ENCODE data around the gene BRD9.

Gene BRD9

DNA sequence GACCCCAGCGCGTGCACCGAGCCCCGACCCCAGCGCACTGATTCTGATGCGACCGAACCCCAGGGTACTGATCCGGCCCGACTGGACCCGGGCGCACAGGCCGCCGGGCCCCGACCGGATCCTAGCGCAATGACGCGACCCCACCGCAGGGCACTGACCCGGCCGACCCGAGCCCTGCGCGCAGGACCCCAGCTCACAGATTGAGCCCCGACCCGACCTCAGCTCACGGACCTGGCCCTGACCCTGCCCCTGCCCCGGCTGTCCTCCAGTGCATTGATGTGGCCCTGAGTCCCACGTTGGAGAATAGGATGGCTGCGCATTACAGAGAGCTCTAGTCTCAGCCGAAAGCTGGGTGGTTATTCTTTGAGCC is 521 bp upstream of the BRD9 start:
- H3K4me3 ChIP-seq (ENCODE audit: low read length) = peak overlapping the region; percentile 73
- DNase-seq (ENCODE audit: low read depth) = no peak
- TF ChIP-seq, protein P1, sequence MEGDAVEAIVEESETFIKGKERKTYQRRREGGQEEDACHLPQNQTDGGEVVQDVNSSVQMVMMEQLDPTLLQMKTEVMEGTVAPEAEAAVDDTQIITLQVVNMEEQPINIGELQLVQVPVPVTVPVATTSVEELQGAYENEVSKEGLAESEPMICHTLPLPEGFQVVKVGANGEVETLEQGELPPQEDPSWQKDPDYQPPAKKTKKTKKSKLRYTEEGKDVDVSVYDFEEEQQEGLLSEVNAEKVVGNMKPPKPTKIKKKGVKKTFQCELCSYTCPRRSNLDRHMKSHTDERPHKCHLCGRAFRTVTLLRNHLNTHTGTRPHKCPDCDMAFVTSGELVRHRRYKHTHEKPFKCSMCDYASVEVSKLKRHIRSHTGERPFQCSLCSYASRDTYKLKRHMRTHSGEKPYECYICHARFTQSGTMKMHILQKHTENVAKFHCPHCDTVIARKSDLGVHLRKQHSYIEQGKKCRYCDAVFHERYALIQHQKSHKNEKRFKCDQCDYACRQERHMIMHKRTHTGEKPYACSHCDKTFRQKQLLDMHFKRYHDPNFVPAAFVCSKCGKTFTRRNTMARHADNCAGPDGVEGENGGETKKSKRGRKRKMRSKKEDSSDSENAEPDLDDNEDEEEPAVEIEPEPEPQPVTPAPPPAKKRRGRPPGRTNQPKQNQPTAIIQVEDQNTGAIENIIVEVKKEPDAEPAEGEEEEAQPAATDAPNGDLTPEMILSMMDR (conservative IDR thresholded peaks at IDR 0.05; ENCODE audit: low read length) = no peak

DNA sequence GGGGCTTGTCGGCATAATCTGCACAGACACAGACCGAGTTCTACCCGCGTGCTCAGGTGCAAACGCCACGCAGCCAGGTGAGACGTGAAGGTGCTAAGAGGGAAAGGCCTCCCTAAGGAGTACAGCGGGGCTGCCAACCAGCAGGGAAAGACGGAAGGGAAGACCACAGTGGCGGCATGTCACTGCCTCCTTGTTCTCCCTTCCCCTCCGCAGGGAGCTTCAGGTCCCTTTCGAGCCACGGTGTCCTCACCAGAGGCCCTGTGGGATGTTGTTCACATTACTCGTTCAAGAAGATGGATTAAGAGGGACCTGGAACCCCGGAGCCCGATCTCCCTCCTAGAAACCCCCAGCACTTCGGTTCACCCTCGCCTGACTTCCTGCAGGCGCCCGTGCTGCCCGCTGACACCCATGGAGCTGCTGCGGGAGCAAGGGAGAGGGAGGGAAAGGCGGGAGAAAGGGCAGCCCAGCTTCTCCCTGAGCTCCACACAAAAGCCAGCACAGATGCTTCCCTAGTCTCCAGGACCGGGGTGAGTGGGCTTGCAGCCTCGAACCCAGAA is 686 bp downstream of the BRD9 start:
- DNase-seq (ENCODE audit: low read depth) = peak; percentile 18
- peak overlapping the region; percentile 97 for H3K4me3 ChIP-seq (ENCODE audit: low read length)
- TF ChIP-seq, protein P1 (conservative IDR thresholded peaks at IDR 0.05; ENCODE audit: low read length) = no peak

DNA sequence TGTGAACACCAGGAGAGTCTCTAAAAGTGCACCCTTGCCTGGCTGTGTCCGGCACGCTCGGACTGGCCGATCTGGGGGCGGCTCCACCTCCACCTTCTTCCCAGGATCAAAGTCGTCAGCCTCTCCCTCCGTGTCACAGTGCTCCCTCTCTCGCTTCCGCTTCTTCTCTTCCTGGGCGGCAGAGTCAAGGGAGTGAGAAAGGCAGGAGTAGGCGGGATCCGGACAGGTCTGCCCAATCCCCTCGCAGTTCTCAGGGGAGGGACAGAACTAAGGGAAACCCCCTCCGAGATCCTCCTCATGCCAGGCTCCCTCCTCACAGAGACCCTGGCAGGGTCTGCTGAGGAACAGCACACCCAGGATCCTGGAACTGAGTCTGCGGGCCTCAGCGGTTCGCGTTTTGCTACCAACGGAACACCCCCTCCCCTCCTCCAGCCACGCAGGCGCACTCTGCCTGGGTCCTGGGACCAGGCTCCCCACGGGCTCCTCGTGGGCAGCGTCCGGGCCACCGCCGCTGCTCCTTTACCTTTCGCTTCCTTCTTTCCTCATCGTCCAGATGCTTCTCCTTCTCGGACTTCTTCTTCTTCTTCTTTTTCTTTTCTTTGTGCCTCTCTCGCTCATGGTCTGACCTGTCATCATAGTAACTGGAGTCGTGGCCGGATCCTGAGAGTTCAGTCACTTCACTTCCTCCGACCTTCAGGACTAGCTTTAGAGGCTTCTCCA is 1.3 kb downstream of the BRD9 start:
- H3K4me3 ChIP-seq (ENCODE audit: low read length) = peak overlapping the region; percentile 97
- no peak for DNase-seq (ENCODE audit: low read depth)
- TF ChIP-seq, protein P1 (conservative IDR thresholded peaks at IDR 0.05; ENCODE audit: low read length) = no peak

DNA sequence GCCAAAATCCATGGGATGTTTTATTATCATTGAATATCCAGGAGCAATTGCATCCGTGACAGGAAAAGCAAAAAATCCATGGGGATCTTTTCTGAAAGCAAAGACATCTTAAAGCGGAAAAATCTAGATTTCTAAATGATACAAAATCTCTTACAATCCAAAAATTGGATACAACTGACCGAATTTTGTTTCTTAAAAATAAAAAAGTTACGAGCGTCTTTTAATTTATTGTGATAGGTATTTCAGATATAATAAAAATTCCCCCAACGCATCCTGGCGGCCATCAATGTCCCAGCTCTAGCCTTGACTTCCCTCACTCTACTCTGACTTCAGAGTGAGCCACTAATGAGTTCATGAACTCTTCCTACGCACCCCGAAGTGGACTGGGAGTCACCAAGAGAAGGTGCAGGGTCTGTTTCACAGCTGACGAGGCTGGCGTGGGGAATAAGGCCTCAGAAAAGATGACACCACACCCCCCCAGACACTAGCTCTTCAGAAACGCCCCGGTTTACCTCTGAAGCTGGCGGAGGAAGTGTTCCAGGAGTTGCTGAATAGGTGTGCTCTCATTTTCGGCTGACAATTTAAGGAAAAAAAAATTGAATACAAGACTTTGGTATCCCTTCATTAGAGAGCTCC is 3.4 kb downstream of the BRD9 start:
- H3K4me3 ChIP-seq (ENCODE audit: low read length) = no peak overlapping the region
- TF ChIP-seq, protein P1 (conservative IDR thresholded peaks at IDR 0.05; ENCODE audit: low read length) = no peak
- DNase-seq (ENCODE audit: low read depth) = no peak

DNA sequence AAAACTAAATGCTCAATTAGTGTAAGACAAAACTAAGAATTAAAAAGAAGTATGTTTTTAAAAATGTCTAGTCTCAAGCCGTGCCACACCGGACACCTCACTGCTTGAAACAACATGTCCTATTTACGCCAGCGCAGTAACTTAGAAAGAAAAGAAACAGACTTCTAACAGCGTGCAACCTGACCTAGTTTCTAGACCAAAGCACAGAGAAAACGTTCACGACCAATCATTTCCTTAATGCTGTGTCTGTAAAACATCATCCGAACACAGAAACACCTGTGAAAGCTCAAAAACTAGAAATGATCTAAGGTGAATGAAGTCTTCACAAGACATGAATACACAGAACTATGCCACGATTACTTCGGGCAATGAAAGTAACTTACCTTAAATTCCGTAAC is 4.0 kb downstream of the BRD9 start:
- TF ChIP-seq, protein P1 (conservative IDR thresholded peaks at IDR 0.05; ENCODE audit: low read length) = no peak
- H3K4me3 ChIP-seq (ENCODE audit: low read length) = no peak overlapping the region
- DNase-seq (ENCODE audit: low read depth) = no peak

DNA sequence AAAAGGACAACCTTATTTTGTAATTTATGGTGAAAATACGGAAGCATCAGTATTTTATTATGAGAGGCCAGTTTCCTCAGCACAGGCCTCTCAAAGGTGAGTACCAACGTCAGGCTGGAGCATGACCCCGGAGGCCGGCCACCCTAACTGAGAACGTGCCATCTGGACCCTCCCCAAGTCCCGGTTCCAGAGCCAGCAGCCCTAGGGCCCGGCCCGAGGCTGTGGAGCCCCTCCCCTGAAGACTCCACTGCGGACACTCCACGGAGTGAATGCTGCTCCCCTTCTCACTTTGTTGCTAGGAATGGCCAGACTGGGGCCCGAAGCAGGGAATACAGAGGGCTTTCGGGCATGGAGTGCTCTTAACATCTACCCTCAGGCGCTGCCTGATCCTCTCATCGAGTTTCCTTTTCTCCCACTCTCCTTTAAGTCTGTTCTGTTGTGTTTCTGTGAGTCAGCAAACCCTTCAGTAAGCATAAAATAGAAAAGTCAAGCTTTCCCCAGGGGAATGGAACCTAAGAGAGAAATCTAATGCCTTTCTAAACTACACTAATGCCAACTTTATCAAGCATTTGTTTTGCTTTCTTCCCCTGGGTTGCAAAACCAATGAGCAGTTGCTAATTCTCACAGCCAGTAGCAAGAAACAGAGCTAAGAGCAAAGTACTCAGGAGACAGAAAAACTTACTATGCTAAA is 4.5 kb downstream of the BRD9 start:
- no peak overlapping the region for H3K4me3 ChIP-seq (ENCODE audit: low read length)
- TF ChIP-seq, protein P1 (conservative IDR thresholded peaks at IDR 0.05; ENCODE audit: low read length) = no peak
- DNase-seq (ENCODE audit: low read depth) = no peak

Data from AG10803 (cell line).